Astrocyte of the cerebellum (primary cell): ENCODE results near the gene PTGR2.

Experiments used
- DNase-seq: peaks from one replicate; pipeline ENCODE4 v3.0.0-alpha.2; 2011; ENCODE audit warnings: low read depth
- H3K4me3 ChIP-seq: 2 replicates; pipeline ENCODE4 v1.5.1; 2011; ENCODE audit warnings: mild to moderate bottlenecking, low read depth, low read length, moderate library complexity
- in situ Hi-C: cut with HindIII; loops from 2 replicates; pipeline ENCODE4 v1.10.0; 2017; ENCODE audit warnings: low sequenced_read_pairs
- TF ChIP-seq, protein P1 (sequence below): IDR thresholded peaks from 2 replicates; pipeline ENCODE4 v1.5.1; 2012; ENCODE audit warnings: low read length, low read depth, moderate library complexity, mild to moderate bottlenecking; ENCODE audit errors: missing control alignments

Gene PTGR2

DNA sequence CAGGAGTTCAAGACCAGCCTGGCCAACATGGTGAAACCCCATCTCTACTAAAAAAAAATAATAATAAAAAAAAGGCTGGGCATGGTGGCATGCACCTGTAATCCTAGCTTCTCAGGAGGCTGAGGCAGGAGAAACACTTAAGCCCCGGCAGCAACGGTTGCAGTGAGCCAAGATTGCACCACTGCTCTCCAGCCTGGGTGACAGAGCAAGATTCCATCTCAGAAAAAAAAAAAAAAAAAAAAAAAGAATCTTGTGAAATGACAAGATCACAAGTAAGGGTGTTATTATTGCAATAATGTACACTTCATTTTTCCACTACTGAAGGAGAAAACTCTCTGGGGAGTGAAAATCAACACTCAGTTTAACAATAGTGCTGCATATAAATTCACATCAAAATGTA is 8.8 kb upstream of the PTGR2 start:
- H3K4me3 ChIP-seq = no peak overlapping the region
- in situ Hi-C loops = loop anchor here (5.0 kb wide), 1 partner anchor 46 kb away; no protein-coding TSS in a partner anchor
- TF ChIP-seq, protein P1, sequence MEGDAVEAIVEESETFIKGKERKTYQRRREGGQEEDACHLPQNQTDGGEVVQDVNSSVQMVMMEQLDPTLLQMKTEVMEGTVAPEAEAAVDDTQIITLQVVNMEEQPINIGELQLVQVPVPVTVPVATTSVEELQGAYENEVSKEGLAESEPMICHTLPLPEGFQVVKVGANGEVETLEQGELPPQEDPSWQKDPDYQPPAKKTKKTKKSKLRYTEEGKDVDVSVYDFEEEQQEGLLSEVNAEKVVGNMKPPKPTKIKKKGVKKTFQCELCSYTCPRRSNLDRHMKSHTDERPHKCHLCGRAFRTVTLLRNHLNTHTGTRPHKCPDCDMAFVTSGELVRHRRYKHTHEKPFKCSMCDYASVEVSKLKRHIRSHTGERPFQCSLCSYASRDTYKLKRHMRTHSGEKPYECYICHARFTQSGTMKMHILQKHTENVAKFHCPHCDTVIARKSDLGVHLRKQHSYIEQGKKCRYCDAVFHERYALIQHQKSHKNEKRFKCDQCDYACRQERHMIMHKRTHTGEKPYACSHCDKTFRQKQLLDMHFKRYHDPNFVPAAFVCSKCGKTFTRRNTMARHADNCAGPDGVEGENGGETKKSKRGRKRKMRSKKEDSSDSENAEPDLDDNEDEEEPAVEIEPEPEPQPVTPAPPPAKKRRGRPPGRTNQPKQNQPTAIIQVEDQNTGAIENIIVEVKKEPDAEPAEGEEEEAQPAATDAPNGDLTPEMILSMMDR = no peak
- DNase-seq = no peak

DNA sequence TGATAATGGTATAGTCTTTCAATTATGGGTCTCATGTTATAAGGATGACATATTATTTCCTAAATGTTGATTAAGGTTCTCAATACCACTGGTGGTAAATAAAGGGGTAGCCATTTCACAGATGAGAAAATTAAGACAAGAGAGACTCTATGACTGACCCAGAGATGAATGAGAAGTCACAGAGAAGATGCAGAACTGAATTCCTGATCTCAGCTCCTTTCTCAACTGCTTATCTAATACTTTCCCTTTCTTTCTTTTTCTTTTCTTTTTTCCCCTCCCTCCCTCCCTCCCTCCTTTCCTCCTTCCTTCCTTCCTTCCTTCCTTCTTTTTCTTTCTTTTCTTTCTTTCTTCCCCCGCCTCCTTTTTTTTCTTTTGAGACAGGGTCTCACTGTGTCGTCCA is 8.3 kb upstream of the PTGR2 start:
- no peak for DNase-seq
- in situ Hi-C loops = loop anchor here (5.0 kb wide), 1 partner anchor 46 kb away; no protein-coding TSS in a partner anchor

DNA sequence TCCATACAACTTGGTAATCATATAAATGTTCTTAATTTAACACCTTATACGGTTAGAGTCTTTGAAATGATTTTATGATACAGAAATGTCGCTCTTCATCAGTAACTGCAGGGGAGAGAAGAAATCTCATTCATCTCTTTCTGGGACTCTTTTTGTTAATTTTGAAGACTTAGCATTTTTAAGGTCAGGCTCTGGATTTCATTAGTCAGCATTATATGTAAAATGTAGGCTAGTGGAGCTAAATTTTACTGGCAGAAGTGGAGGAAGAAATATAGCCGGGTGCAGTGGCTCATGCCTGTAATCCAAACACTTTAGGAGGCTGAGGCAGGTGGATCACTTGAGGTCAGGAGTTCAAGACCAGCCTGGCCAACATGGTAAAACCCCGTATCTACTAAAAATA is 4.7 kb upstream of the PTGR2 start:
- no peak for DNase-seq
- H3K4me3 ChIP-seq = no peak overlapping the region
- in situ Hi-C loops = no loop called here
- TF ChIP-seq, protein P1 = no peak

More for the DNA sequence above, 8.3 kb upstream of the PTGR2 start:
- TF ChIP-seq, protein P1 = no peak
- H3K4me3 ChIP-seq = no peak overlapping the region

DNA sequence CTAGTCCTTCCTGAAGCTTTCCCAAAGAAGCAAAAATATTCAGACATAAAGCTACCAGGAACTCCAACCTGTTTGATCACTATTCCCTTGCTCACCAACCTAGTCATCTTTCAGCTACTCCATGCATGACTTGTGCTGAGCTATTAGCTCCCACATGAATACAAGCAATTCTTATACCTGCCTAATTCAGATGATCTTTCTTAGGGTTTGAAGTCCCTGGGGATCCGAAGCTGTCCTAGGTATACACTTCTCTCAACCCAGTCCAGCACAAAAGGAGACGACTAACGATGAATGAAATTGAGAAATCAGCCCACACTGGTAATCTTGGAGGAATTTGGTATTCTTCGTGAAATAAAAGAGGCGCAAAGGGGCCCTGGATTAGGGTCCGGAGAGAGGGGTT is 631 bp upstream of the PTGR2 start:
- TF ChIP-seq, protein P1 = no peak
- H3K4me3 ChIP-seq = peak overlapping the region; percentile 48
- in situ Hi-C loops = no loop called here
- DNase-seq = no peak

DNA sequence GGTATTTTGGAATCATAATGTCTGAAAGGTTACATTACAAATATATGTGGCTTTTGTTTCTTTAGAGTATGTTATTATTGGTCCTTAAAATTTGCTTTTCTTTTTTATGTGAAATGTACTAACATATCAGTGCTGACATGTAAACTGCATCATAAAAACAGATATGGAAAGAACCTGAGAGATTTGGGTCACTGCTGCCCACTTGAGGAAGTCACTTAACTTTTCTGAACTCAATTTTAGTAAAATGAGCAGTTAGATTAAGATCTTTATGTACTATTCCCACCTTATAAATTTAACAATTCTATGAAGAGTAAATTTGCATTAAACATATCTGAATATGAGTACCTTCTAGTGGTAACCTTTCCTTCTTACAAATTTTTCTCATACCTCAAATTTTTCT is 7.5 kb downstream of the PTGR2 start:
- DNase-seq = no peak
- in situ Hi-C loops = no loop called here
- no peak overlapping the region for H3K4me3 ChIP-seq
- TF ChIP-seq, protein P1 = peak; percentile 19

DNA sequence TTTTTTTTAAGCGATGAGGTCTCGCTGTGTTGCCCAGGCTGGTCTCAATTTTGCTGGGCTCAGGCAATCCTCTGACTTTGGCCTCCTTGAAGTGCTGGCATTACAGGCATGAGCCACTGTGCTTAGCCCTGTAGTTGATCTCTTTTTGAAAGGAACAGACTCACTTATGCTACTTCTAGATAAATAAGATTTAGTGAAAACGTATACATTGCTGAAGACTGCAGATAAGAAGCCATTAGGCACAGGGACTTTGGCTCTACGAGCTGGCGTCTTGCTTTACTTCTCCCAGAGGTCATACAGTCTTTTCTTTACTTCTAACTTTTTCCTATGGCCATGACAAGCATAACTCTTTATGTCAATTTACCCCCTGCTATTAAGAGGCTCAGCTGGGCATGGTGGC is 9.4 kb downstream of the PTGR2 start:
- in situ Hi-C loops = no loop called here
- H3K4me3 ChIP-seq = no peak overlapping the region
- no peak for DNase-seq
- TF ChIP-seq, protein P1 = no peak

DNA sequence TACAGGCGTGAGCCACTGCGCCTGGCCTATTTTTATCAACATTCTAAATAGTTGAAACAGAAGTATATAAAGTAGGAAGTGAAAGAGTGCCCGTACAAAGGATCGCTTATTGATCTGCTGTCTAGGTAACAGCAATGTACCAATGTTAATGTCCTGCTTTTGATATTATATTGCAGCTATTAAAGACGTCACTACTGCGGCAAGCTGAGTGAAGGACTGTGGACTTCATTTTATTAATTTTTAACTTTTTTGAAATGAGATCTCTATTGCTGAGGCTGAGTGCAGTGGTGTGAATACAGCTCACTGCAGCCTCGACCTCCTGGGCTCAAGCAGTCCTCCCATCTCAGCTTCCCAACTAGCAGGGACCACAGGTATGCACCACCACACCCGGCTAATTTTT is 10.8 kb downstream of the PTGR2 start:
- TF ChIP-seq, protein P1 = no peak
- H3K4me3 ChIP-seq = no peak overlapping the region
- in situ Hi-C loops = no loop called here
- no peak for DNase-seq
